Measurements from ENCODE around the gene SH3PXD2A.

The SH3PXD2A gene

GRCh38 chr10:103551619-103552602 is 303.5 kb downstream of the SH3PXD2A start:
- H3K4me2 ChIP-seq (ENCODE audit: insufficient read depth, low read length): no peak overlapping the region
- H3K27ac ChIP-seq (ENCODE audit: low read length): no peak overlapping the region
- no peaks in the 10 kb centered on the region for H3K27me3 ChIP-seq (ENCODE audit: insufficient read depth, low read length, poor library complexity)
- H3K36me3 ChIP-seq (ENCODE audit: insufficient read depth, low read length): no peaks in the 10 kb centered on the region
- DNase-seq: no peak
- no peak for TF ChIP-seq CTCF (IDR thresholded peaks at IDR 0.05; ENCODE audit: borderline replicate concordance, extremely low read depth, low read length, poor library complexity, severe bottlenecking)
- no peaks in the 10 kb centered on the region for H3K79me2 ChIP-seq (ENCODE audit: insufficient read depth, low read length)
- no peak overlapping the region for H3K9ac ChIP-seq (ENCODE audit: low read depth, low read length)
- no peak overlapping the region for H3K4me3 ChIP-seq (ENCODE audit: low read depth in 1 of 2, low read length in 2 of 2)
- H3K4me1 ChIP-seq (ENCODE audit: insufficient read depth, low read length): no peaks in the 10 kb centered on the region
- no peaks in the 10 kb centered on the region; the same call in 1 of the 2 replicates for H4K20me1 ChIP-seq (ENCODE audit: insufficient read depth, low read length)
- ATAC-seq (ENCODE audit: insufficient read depth, low read depth): no peak
- no peak overlapping the region for H2AFZ ChIP-seq (ENCODE audit: low read depth, low read length)
- no peaks in the 10 kb centered on the region for H3K9me3 ChIP-seq (ENCODE audit: insufficient read depth, low read length, severe bottlenecking)

- H3K36me3 ChIP-seq (ENCODE audit: insufficient read depth, low read length): no peaks in the 10 kb centered on the region
- no peaks in the 10 kb centered on the region for H3K27me3 ChIP-seq (ENCODE audit: insufficient read depth, low read length, poor library complexity)
- H3K4me1 ChIP-seq (ENCODE audit: insufficient read depth, low read length): no peaks in the 10 kb centered on the region
- H2AFZ ChIP-seq (ENCODE audit: low read depth, low read length): no peak overlapping the region
- no peaks in the 10 kb centered on the region; the same call in 1 of the 2 replicates for H4K20me1 ChIP-seq (ENCODE audit: insufficient read depth, low read length)
- no peak overlapping the region for H3K4me3 ChIP-seq (ENCODE audit: low read depth in 1 of 2, low read length in 2 of 2)
- no peaks in the 10 kb centered on the region for H3K9me3 ChIP-seq (ENCODE audit: insufficient read depth, low read length, severe bottlenecking)
- ATAC-seq (ENCODE audit: insufficient read depth, low read depth): no peak
- no peaks in the 10 kb centered on the region for H3K79me2 ChIP-seq (ENCODE audit: insufficient read depth, low read length)
- H3K9ac ChIP-seq (ENCODE audit: low read depth, low read length): no peak overlapping the region
- DNase-seq: no peak
- H3K4me2 ChIP-seq (ENCODE audit: insufficient read depth, low read length): no peak overlapping the region
- TF ChIP-seq CTCF (IDR thresholded peaks at IDR 0.05; ENCODE audit: borderline replicate concordance, extremely low read depth, low read length, poor library complexity, severe bottlenecking) (no peak), EZH2 (IDR thresholded peaks at IDR 0.05; ENCODE audit: borderline replicate concordance, low read depth, low read length, severe bottlenecking) (no peak)
- H3K27ac ChIP-seq (ENCODE audit: low read length): no peak overlapping the region
Measured at GRCh38 chr10:103550229-103550628, 305.1 kb downstream of the SH3PXD2A start.

GRCh38 chr10:103549349-103549685 is 306.1 kb downstream of the SH3PXD2A start:
- TF ChIP-seq CTCF (IDR thresholded peaks at IDR 0.05; ENCODE audit: borderline replicate concordance, extremely low read depth, low read length, poor library complexity, severe bottlenecking): no peak
- TF ChIP-seq EZH2 (IDR thresholded peaks at IDR 0.05; ENCODE audit: borderline replicate concordance, low read depth, low read length, severe bottlenecking): no peak
- H3K9ac ChIP-seq (ENCODE audit: low read depth, low read length): no peak overlapping the region
- no peaks in the 10 kb centered on the region for H3K79me2 ChIP-seq (ENCODE audit: insufficient read depth, low read length)
- ATAC-seq (ENCODE audit: insufficient read depth, low read depth) (no peak), DNase-seq (no peak)
- no peaks in the 10 kb centered on the region for H3K9me3 ChIP-seq (ENCODE audit: insufficient read depth, low read length, severe bottlenecking)
- no peak overlapping the region for H2AFZ ChIP-seq (ENCODE audit: low read depth, low read length)
- no peak overlapping the region for H3K4me2 ChIP-seq (ENCODE audit: insufficient read depth, low read length)
- H3K27me3 ChIP-seq (ENCODE audit: insufficient read depth, low read length, poor library complexity): no peaks in the 10 kb centered on the region
- no peaks in the 10 kb centered on the region; the same call in 1 of the 2 replicates for H4K20me1 ChIP-seq (ENCODE audit: insufficient read depth, low read length)
- no peak overlapping the region for H3K27ac ChIP-seq (ENCODE audit: low read length)
- H3K36me3 ChIP-seq (ENCODE audit: insufficient read depth, low read length): no peaks in the 10 kb centered on the region
- no peak overlapping the region for H3K4me3 ChIP-seq (ENCODE audit: low read depth in 1 of 2, low read length in 2 of 2)
- H3K4me1 ChIP-seq (ENCODE audit: insufficient read depth, low read length): no peaks in the 10 kb centered on the region

Data from DND-41 (cell line).